ENCODE data around the gene C3AR1.
"Not testable (repeated sequence)": the region's sequence is repeated elsewhere in the genome, so short reads cannot be mapped to it uniquely, and the experiment has no call there.

The C3AR1 gene

DNA sequence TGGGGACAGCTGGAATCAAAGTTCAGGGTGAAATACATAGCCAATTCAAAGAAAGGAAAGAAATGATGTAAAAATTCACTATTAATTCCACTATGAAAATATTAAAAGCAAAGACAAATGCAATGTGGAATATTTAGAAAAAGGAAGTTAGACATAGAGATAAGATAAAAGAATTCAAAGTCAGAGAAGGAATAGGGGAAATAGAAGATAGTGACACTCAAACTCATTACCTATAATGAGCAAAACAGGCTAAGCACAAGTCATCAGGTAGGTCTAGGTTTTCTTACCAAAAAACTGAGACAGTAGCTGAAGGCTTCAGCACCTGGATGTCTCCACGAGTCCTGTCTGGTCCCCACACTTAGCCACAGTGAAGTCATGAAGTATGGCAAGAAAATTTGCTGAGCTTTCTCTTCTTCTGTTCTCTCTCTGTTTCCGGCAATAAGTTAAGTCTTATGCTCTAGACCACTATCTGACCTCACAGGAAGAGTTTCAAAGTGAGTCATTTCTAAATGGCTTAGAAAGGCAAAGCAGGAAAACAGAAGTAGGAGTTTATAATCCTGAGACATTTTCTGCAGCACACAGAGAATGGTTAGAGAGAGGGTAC lies at the start of gene C3AR1:
Gene C3AR1, minus strand, starts transcription at position 369 of the 604 bp plus-strand sequence. CDS start 6,174 bp downstream, outside the sequence.
- peak; percentile 70 for DNase-seq (ENCODE audit: low spot score)
- peak; percentile 85 for FAIRE-seq

DNA sequence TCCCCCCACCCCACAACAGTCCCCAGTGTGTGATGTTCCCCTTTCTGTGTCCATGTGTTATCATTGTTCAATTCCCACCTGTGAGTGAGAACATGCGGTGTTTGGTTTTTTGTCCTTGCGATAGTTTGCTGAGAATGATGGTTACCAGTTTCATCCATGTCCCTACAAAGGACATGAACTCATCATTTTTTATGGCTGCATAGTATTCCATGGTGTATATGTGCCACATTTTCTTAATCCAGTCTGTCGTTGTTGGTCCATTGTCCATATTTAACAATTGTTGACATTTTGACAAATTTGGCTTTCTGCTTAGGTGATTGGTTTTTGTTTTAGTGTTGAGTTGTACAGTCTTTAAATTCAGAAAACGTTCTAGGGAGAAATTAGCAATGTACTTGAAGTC lies 47.0 kb upstream of the C3AR1 start:
- FAIRE-seq; DNase-seq (ENCODE audit: low spot score): not testable (repeated sequence)

DNA sequence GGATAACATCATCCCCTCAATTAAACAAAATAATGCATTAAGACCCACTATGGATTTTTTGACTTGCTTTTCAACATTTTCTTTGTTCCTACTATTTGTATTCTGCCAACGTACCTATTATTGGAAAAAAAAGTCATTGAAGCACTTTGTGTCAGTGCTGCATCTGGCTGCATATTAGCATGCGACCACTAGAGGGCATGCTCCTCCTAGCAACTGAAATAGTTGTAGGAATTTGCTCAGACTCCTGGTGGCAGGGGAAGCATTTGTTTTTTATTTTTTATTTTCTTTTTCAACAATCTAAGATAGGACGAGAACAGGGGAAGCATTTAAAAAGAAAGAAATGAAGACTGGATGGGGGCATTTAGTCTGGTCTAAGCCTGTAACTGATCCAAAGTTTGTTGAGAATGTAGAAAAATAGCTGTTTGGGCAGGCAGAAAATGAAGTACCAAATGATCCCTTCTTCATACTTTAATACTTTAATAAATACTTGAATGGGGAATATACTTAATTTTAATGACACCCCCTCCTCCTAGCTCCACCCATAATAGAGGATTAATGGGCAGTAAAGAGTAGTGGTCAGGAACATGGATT lies 42.7 kb upstream of the C3AR1 start:
- FAIRE-seq: peak; percentile 76
- DNase-seq (ENCODE audit: low spot score): peak; percentile 39

DNA sequence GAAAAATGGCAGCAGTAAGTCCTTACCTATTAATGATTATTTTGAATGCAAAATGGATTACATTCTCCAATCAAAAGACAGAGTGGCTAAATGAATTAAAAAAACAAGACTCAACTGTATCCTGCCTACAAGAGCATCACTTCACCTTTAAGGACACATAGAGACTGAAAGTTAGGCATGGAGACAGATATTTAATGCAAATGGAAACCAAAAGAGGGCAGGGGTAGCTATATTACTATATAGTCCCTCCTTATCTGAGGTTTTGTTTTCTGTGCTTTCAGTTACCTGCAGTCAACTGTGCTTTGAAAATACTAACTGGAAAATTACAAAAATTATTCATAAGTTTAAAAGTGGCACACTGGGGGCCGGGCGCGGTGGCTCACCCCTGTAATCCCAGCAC lies 33.1 kb upstream of the C3AR1 start:
- DNase-seq (ENCODE audit: low spot score): no peak
- FAIRE-seq: no peak

DNA sequence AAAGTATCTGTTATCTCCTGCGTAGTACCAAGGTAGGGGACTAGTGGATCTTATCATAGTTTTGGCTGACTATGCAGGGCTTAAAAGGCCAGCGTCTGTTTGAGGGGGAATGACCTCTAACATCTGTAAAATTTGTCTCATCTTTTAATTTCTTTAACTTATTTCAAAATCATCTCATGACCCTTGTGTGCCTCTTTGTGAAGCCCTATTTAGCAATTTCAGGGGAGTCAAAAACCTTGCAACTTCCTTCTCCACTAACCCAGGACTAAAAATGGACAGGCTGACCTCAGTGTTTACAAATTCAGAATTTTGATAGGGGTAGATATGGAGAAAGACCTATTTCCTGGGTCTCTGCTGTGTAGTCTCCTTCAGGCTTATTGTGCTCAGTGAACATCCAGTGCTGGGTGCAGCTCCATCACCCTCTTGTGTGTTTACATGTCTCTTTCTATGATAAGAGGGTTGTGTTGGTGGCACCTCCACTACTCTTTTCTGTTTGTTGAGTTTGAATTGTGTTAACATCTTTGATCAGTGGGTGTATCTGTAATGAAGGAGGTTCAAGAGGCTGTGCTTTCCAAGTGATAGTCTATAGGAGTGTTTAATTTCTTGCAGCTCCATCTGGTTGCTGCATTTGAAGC lies 30.2 kb upstream of the C3AR1 start:
- no peak for DNase-seq (ENCODE audit: low spot score)
- FAIRE-seq: no peak

DNA sequence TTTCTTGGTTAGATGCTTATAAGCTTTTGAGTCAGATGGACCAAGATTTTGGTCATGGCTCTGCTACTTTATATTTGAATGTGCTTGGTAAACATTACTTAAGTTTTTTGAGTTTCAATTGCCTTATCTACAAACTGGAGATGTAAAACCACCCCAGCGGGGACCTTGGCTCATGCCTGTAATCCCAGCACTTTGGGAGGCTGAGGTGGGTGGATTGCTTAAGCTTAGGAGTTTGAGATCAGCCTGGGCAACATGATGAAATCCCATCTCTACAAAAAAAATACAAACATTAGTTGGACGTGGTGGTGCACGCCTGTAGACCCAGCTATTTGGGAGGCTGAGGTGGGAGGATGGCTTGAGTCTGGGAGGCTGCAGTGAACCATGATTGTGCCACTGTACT lies 27.1 kb upstream of the C3AR1 start:
- FAIRE-seq (no peak), DNase-seq (ENCODE audit: low spot score) (no peak)

DNA sequence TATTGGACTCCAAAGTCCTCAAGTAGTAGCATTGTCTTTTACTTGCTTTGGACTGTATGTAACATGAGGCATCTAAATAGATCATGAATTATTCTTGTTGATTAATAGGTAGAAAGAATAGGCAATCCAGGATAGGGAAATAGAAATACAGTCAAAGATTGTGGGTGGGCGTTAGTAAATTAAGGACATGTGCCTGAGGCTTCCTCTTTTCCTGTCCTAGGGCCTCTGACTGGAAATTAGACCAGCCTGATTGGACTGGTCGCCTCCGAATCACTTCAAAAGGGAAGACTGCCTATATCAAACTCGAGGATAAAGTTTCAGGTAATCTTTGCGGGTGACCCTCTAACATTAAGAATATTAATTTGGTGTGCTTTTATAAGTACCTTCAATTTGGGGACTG lies 23.6 kb upstream of the C3AR1 start:
- no peak for FAIRE-seq
- no peak for DNase-seq (ENCODE audit: low spot score)

DNA sequence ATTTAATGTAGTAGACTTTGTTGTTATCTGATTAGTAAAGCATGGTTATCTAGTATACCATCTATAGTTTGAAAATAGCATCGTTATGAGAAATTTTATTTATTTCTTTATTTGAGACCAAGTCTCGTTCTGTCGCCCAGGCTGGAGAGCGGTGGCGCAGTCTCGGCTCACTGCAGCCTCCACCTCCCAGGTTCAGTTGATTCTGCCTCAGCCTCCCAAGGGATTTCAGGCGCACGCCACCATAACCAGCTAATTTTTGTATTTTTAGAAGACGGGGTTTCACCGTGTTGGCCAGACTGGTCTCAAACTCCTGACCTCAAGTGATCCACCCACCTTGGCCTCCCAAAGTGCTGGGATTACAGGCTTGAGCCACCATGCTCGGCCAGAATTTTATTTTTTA lies 23.1 kb upstream of the C3AR1 start:
- FAIRE-seq; DNase-seq (ENCODE audit: low spot score): not testable (repeated sequence)

DNA sequence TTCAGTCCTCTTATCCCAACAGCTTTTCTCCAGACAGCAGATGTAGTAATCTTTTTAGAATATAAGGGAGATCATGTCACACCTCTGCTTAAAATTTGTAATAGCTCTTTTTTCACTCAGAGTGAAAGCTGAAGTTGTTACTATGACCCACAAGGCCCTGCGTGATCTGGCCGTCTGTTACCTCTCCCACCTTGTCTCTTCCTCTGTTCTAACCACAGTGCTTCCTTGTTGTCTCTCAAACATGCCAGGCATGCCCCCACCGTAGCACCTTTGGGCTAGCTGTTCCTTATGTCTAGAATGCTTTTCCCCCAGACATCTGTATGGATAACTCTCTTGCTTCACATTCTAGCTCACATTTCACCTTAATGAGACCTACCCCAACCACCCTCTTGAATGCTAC lies 22.4 kb upstream of the C3AR1 start:
- DNase-seq (ENCODE audit: low spot score): no peak
- FAIRE-seq: no peak

DNA sequence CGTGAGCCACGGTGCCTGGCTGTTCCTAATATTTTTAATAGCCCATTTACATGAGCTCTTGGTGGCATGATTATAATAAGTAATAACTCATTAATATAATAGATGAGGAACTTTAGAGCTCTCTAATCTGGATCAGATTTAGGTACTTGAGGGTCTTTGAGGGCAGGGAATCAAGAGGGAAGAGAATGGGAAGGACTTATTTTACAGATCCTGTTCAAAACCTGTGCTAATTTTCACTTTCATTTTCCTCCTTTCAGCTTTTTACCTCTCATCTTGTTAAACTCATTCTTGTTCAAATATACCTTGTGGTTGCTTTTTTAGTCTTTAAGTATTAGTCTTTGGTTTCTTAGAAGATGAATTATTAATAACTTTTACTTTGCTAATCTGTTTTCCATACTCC lies 21.5 kb upstream of the C3AR1 start:
- FAIRE-seq: no peak
- no peak for DNase-seq (ENCODE audit: low spot score)

DNA sequence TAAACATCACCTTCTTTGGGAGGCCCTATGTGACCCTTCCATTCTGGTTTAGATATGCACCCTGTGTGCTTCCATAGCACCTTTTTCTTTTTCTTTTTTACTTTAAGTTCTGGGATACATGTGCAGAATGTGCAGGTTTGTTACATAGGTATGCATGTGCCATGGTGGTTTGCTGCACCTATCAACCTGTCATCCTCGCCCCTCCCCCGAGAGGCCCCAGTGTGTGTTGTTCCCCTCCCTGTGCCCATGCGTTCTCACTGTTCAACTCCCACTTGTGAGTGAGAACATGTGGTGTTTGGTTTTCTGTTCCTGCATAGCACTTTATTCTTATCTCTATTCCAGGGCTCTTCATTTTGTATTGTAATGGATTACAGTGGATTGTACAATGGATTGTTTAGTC lies 18.2 kb upstream of the C3AR1 start:
- not testable (repeated sequence) for FAIRE-seq; DNase-seq (ENCODE audit: low spot score)

DNA sequence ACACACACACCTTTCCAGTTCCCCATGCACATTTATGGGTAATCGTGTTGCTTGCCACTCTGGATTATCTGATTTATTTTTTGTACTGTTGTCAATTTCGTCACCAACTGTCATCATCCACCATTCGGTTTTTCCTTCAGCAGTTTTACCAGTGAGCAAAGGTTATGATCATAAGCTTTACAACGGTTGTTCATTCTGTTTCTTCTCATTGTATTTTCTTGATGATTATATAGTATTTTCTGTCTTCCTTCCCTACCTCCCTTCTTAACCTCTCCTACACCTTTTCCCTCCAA lies 16.6 kb upstream of the C3AR1 start:
- DNase-seq (ENCODE audit: low spot score) (no peak), FAIRE-seq (no peak)

DNA sequence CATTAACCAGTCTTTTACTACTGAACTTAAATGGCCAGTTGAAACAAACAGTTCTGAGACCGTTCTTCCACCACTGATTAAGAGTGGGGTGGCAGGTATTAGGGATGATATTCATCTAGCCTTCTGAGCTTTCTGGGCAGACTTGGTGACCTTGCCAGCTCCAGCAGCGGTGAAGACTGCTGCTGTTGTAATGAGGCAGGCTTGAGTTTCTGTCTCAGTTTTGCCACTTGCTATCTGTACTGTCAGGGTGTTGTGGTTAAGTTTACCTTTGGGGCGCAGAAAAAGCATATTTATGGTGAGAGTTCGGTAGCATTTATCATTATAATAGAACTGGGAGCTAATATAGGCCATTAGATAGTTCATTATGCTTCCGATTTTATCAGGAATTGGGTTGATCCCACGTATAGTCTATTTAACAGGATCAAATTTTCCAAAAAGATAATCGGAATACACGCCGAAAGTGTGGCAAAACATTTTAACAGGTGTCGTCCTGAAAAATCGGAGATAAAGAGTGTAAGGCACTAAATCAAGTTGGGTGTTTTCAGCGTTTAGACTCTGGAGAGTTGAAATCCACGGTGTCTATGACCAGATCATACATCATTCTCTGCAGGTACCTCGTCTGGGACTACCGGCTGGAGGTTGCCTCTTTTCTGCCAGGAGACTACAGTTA lies 15.2 kb upstream of the C3AR1 start:
- no peak for FAIRE-seq
- no peak for DNase-seq (ENCODE audit: low spot score)

DNA sequence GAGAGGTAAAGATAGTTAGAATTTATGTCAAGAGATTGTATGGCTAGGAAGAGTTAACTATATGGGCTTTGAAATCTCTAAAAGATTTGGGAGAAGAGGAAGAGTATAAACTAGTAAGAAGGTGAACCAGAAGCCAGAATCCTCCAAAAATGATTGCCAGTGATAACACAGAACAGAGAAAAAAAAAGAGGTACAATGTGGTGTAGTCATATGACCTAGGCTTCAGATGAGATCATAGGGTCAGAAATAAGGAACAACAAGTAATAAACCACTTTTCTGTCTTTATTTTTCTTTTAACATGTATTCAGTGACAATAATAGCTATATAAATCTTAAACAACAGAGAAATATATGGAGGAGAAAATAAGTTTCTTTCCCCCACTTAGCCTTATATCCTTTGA lies 14.0 kb upstream of the C3AR1 start:
- DNase-seq (ENCODE audit: low spot score) (no peak), FAIRE-seq (no peak)

DNA sequence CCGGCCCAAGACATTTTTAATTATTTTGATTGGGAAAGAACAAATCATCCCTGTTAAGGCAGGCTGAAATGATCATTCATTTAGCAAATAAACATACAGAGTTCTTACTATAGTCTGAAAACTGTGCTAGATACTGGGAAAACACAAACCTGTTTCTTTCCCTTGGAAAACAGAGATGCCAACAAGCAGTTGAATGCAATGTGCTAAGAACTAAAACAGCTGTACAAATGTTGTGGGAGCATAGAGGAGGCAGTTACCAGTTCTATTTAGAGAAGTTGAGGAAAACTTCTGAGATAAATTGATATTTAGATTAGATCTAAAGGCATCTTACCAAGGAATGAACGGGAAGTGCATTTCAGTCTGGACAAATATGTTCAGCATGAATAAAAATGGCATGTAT lies 12.8 kb upstream of the C3AR1 start:
- no peak for FAIRE-seq

DNA sequence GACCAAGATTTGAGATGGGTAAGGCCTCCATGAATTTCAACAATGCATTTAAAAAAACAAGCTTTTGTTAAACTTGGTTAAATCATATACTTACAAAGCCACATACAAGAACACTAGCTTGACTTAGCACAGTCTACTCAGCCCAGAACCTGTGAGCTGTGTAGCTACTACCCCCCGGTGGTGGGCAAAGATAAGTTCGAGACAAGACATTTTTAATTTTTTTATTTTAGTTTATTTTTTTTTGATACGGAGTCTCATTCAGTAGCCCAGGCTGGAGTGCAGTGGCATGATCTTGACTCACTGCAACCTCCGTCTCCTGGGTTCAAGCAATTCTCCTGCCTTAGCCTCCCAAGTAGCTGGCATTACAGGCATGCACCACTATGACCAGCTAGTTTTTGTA lies 12.2 kb upstream of the C3AR1 start:
- no peak for FAIRE-seq

More for the DNA sequence above, 12.8 kb upstream of the C3AR1 start:
- no peak for DNase-seq (ENCODE audit: low spot score)

DNA sequence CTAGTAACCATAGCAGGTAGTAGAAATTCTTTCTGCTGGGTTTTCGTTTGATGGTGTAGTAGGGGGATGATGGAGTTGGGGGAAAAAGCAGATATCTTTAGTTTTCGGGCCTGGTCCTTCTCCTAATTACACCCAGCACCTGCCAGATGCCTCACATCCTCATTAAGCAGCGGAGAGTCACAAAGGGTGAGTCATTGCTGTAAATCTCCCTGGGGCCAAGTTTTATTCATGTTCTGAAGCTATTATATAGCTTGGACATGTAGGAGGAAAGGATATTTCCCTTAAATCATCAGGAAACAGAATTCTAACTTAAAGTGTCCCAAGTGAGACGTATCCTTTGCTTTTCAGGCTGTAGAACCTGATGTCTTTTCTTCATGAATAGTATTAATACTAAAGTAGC lies 11.0 kb upstream of the C3AR1 start:
- FAIRE-seq (no peak), DNase-seq (ENCODE audit: low spot score) (no peak)

More for the DNA sequence above, 12.2 kb upstream of the C3AR1 start:
- DNase-seq (ENCODE audit: low spot score): peak; percentile 22

DNA sequence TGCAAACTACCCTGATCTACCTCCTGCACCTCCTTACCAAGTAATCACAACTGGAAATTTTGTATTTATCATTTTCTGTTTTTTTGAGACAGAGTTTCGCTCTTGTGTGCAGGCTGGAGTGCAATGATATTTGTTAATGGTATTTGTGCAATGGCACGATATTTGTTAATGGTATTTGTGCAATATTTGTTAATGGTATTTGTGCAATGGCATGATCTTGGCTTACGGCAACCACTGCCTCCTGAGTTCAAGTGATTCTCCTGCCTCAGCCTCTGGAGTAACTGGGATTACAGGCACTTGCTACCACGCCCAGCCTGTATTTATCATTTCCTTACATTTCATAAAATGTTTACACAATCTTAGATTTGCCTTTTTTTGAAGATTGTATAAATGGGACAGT lies 10.2 kb upstream of the C3AR1 start:
- DNase-seq (ENCODE audit: low spot score) (no peak), FAIRE-seq (no peak)

DNA sequence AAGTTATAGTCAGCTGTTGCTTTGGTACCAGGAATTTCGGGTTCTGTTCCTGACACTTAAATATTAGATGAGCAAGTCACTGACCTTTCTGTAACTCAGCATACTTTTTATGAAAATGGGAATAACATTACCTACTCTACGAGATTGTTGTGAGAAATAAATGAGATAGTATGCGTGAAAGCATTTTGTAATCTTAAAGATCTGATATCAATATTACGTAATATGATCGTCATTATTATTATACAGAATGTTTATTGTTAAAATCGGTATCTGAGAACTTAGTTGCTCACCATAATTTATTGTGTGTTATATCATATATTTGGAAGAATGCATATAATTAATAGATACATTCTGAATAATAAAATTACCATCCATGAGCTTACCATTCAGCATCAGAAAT lies 9.8 kb upstream of the C3AR1 start:
- FAIRE-seq (no peak), DNase-seq (ENCODE audit: low spot score) (no peak)

DNA sequence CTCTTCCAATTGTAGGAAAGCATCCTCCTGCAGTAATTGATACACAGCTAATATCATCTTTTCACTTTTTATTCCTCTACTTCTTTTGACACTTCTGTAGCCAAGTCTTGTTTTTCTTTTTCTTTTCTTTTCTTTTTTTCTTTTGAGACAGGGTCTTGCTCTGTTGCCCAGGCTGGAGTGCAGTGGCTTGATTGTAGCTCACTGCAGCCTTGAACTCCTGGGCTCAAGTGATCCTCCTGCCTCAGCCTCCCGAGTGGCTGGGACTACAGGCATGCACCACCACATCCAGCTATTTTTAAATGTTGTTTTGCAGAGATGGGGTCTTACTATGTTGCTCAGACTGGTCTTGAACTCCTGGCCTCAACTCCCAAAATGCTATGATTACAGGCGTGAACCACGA lies 5.7 kb upstream of the C3AR1 start:
- not testable (repeated sequence) for FAIRE-seq; DNase-seq (ENCODE audit: low spot score)

DNA sequence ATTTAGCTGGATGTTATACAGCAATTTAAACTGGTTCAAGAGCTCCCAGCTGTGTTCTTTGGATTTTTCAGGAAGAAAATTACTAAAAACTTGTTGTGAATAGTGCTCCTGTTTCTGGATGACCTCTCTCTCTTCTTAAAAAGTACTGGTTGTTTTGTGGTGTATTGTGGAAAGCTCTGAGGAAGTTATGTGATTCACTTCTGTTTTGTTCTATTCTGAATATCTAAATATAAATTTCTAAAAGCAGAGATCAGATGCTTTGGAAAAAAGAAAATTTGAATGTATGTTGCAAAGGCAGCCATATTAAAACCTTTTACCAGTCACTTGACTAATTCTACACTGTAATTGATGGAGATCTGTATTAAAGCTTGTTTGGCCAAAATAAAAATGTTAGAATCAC lies 3.4 kb upstream of the C3AR1 start:
- FAIRE-seq: no peak
- no peak for DNase-seq (ENCODE audit: low spot score)

DNA sequence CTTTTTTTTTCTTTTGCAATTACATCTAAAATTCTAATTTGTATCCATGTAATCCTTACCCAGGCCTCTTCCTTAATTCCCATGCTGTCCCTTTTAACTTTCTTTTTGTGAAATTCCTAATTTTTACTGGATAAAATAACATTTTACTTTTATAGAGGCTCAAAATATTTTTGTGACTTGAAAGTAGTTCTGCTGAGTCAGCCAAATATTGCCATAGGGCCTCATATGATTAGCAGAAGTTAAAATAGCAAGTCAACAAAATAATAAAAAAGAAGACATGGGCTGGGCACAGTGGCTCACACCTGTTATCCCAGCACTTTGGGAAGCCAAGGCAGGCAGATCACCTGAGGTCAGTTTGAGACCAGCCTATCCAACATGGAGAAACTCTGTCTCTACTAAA lies 2.0 kb downstream of the C3AR1 start:
- DNase-seq (ENCODE audit: low spot score): no peak
- no peak for FAIRE-seq

DNA sequence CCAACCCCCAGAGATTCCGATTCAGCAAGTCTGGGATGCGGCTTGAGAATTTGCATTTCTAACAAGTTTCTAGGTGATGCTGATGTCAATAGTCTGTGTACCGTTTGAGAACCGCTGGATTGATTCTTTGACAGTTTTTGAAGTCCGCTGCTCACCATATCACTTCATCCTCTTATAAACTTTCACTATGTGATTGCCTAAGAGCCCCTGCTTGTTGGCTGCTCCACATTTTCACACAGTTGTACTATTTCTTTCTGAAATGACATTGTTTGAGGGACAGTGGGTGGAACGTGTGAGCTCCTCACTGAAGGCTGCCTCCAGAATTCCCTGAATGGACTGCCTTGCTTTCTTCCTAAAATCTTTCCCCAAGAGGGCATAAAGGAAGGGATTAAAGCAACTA lies 7.7 kb downstream of the C3AR1 start:
- DNase-seq (ENCODE audit: low spot score) (no peak), FAIRE-seq (no peak)
